ENCODE data around the gene C1orf35.

C1orf35 gene

GRCh38 chr1:228077565-228078330 lies 25.4 kb downstream of the C1orf35 start:
- DNase-seq = no peak

- no peak for DNase-seq
These were observed 26.2 kb downstream of the C1orf35 start for GRCh38 chr1:228076796-228077430.

DNA sequence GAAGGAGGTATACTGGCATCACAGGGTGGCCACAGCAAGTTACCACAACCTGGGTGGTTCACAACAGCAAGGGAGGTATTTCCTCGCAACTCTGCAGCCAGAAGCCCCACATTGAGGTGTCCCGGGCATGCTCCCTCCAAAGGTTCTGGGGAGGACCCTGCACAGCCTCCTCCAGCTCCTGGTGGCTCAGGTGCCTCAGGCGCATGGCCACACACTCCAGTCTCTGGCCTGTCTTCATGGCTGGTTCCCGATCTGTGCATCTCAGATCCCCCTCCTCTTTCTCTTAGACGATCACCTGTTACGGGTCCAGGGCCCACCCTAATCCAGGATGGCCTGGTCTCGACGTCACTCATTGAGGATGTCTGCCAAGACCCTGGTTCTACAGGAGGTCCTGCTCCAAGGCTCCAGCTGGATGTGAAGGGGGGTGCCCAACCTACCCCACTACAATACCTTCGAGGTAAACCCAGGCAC lies 27.3 kb downstream of the C1orf35 start:
- no peak for DNase-seq

- DNase-seq = no peak
These were observed 28.0 kb downstream of the C1orf35 start for GRCh38 chr1:228074954-228075730.

- no peak for DNase-seq
These were observed 29.1 kb downstream of the C1orf35 start for GRCh38 chr1:228073857-228074545.

DNA sequence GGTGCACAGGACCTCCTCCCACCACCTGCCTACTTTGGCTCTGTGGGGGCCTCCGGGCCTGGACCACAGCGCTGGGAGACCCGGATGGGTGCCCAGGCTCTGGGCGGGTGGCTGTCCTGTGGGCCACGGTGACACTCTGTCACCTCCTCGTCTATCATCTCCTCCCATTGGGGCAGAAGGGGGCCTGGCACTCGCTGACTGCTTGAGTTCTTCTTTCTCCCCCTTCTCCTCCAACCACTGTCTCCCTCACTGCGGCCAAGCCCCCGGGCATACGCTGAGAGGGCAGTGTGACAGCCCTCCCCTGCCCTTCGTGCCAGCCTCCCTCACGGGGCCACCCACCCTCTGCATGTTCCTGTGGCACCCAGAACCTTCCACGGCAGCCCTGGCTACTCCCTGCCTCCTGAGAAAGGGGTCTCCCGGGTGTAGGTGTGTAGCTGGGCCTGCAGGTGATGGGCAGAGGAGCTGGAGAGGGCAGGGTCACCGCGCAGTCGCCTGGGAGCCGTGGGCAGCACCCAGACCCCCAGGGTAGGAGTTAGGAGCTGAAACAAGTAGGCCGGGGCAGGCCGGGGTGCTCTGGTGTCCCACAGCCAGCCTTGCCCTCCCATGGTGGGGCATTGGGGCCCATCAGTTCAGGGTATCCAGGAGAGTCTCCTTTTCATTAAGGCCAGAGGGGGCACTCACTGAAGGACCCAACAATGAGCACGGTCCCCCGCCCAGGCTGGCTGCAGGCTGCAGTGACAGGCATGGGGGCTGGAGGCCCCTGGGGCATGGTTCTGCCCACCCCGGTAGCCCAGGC lies 29.9 kb downstream of the C1orf35 start:
- DNase-seq = no peak

DNA sequence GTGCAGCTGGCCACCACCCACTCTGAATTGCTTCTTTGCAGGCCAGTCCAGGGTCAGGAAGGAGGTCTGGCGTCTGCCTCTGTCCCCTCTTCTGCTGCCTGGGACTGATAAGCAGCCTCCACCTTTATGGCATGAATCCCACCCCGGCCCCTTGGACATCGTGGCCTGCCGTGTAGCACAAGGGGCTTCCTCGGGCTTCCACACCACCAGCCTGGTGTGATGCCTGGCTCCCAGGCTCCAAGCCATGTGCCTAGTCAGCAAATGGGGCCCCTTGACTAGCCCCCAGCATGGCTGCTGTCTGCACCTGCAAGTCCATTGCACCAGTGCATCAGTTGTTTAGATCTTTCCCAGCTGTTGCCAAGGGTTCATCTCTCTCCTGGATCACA lies 30.5 kb downstream of the C1orf35 start:
- no peak for DNase-seq

GRCh38 chr1:228071839-228072657 lies 31.1 kb downstream of the C1orf35 start:
- DNase-seq = no peak

GRCh38 chr1:228070851-228071250 lies 32.3 kb downstream of the C1orf35 start:
- no peak for DNase-seq

GRCh38 chr1:228070173-228070572 lies 33.0 kb downstream of the C1orf35 start:
- DNase-seq = no peak

DNA sequence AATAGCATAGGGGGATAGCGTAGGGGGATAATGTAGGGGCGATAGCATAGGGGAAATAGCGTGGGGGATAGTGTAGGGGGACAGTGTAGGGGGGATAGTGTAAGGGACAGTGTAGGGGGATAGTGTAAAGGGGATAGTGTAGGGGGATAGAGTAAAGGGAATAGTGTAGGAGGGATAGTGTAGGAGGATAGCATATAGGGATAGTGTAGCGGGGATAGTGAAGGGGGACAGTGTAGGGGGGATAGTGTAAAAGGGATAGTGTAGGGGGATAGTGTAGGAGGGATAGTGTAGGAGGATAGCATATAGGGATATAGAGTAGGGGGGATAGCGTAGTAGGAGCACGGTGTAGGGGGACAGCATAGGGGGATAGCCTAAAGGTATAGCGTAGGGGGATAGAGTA lies 34.8 kb downstream of the C1orf35 start:
- no peak for DNase-seq

DNA sequence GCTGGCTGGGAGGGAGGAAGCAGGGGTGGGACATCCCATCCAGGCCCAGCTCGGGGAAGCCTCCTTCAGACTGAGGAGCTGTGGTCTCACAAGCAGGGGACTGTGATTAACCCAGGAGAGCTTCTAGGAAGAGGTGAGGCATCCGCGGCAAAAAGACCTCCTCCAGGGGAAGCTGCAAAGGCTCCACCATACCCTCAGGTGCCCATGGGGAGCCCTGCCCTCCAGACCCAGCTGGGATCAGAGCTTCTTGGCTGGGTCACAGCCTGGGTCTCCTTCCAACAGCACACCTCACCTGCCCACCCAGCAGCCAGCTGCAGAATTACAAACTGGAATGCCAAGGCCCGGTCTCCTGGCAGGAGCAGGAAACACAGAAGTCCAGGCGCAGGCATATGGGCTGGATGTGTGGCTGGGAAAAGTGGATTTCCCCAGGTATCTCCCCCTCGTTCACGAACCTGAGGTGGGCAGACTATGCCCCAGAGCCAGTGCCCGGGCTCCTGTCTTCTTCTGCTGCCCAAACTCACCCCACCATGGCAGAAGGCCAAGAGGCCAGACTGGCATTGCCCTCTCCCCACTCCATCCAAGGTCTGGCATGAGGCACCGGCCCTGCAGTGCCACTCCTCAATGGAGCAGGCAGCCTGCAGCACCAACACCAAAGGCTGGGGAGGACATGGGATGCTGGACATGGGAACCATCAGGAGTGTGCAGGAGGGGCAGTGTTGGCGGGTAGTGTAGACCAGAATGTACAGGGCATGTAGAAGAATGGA lies 36.1 kb downstream of the C1orf35 start:
- no peak for DNase-seq

DNA sequence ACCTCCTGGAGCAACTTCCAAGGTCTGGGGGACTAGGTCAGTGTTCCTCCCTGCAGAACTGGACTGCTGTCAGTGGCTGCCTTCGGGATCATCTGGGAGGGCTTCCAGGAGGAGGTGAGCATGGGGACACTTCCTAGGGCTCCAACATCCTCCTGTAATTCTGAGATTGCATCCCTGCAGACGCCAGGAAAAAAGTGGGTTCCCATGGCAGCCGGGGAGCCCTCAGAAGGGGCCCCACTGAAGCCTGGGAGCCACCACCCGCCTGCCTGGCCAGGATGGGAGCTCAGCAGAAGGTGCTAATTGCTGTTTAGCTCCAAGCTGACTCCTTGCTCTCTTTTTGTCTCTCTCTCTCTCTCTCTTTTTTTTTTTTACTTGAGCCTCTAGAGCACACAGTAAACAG lies 36.7 kb downstream of the C1orf35 start:
- DNase-seq = no peak

- no peak for DNase-seq
These were observed 37.4 kb downstream of the C1orf35 start for GRCh38 chr1:228065543-228066347.

DNA sequence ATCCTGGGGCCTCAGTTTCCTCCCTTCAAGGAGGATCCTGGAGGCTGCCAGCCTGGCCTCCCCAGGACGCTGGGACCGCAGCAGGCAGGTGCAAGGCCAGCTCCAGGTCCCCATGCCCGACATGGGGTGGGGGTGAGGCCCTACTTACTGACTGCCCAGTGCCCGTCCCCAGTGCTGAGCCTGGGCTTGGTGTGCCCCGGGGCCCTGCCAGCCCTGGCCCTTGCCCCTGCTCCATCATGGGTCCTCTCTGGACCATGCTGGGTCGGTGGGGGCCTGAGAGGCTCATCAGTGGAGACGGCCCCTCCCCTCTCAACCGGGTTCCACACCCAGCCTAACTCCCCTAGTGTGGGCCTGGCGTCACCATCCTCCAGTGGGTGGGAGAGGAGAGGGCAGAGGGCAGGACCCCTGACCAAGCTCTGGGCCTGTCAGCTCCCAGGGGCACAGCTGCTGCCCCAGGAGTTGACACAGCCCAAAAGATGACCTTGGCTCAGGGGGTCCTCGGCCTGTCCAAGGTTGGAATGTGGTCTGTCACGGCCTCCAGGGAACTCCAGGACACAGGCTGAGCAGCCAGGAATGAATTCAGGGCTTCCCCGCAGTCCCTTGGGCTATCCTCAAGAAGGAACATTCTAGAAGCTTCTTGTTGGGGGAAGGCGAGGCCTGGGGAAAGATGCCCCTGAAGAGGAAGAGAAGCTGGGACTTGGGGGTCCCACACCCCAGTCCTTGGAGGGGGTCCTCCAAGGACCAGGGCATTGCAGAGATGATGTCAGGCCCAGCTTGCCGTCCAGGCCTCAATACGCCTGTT lies 38.2 kb downstream of the C1orf35 start:
- DNase-seq = no peak

- DNase-seq = no peak
These were observed 38.8 kb downstream of the C1orf35 start for GRCh38 chr1:228064296-228064695.

- DNase-seq = no peak
These were observed 39.6 kb downstream of the C1orf35 start for GRCh38 chr1:228063251-228064191.

DNA sequence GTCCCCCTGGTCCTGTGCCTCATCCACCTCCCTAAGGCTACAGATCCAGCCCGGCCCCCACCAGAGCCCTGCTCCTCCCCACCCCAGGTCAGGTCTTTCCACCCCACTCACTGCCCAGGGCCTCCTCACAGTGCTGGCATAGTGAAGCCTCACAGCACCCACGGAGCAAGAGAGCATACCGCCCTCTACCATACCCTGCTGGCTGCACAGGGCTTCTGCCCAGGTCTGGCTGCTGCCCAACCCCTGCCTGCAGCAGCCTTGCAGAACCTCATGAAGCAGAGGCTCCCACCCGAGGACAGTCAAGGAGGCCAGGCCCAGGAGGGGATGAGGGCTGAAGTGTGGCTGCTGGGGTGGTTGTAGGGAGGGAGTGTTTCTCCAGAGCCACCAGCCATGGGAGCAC lies 40.3 kb downstream of the C1orf35 start:
- no peak for DNase-seq

Measured in CD4-positive, alpha-beta T cell treated with Interleukin-21 for 1 hour (primary cell).